Activated naive CD8-positive, alpha-beta T cell (primary cell): Measurements from ENCODE around the gene SCRT2.

Experiments used
- H3K27ac Mint-ChIP-seq: one replicate; pipeline ENCODE4 v1.8.0; 2021; ENCODE audit warnings: mixed read lengths
- H3K27me3 Mint-ChIP-seq: one replicate; pipeline ENCODE4 v1.8.0; 2021; ENCODE audit warnings: mixed read lengths
- H3K36me3 Mint-ChIP-seq: one replicate; pipeline ENCODE4 v1.8.0; 2021; ENCODE audit warnings: mixed read lengths
- H3K4me1 Mint-ChIP-seq: one replicate; pipeline ENCODE4 v1.8.0; 2021; ENCODE audit warnings: low read depth, mixed read lengths
- H3K4me3 Mint-ChIP-seq: one replicate; pipeline ENCODE4 v1.8.0; 2021; ENCODE audit warnings: mild to moderate bottlenecking, mixed read lengths
- H3K9me3 Mint-ChIP-seq: one replicate; pipeline ENCODE4 v1.8.0; 2021; ENCODE audit warnings: low read depth, mixed read lengths

Gene SCRT2

DNA sequence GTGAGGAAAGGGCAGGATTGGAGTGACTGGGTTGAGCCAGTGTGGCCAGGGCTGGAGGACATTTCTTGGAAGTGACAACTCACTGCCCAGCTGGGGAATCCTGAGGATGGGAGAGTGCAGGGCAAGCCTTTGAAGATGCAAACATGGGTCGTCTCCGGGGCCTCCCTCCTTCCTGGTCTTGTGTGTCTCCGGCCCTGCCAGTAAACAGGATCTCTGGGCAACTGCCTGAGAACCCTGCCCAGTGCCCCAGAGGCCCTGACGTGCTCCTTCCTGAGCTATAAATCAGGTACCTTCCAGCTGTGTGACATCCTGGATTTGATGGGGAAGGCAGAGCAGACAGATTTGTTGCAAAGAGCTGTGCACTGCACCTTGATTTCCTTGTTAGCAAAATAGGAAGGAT, 52.6 kb downstream of the SCRT2 start:
- Mint-ChIP-seq H3K27me3 (peaks cover 31% of the 10 kb centered on the region), H3K9me3 (peaks cover 3% of the 10 kb centered on the region), H3K27ac (no peak overlapping the region), H3K36me3 (no peaks in the 10 kb centered on the region), H3K4me3 (no peak overlapping the region), H3K4me1 (no peaks in the 10 kb centered on the region)

DNA sequence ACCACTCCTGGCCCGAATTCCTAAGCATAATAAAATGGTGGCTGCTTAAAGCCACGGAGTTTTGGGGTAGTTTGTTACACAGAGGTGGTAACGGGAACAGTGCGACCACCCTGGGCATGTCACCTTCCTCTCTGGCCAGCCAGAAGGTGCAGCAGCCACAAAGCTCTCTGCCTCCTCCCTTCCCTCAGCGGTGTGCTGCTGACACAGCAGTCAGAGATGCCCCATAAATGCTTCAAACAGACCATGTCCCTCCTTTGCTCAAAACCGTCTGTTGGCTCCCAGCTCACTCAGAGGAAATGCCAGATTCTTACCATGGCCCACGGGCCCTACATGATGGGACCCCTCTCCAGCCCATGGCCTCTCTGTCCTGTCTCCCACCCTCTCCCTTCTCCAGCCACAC, 53.4 kb downstream of the SCRT2 start:
- Mint-ChIP-seq H3K9me3 (peaks cover 3% of the 10 kb centered on the region), H3K36me3 (no peaks in the 10 kb centered on the region), H3K4me1 (no peaks in the 10 kb centered on the region), H3K27me3 (peaks cover 37% of the 10 kb centered on the region), H3K27ac (no peak overlapping the region), H3K4me3 (no peak overlapping the region)

DNA sequence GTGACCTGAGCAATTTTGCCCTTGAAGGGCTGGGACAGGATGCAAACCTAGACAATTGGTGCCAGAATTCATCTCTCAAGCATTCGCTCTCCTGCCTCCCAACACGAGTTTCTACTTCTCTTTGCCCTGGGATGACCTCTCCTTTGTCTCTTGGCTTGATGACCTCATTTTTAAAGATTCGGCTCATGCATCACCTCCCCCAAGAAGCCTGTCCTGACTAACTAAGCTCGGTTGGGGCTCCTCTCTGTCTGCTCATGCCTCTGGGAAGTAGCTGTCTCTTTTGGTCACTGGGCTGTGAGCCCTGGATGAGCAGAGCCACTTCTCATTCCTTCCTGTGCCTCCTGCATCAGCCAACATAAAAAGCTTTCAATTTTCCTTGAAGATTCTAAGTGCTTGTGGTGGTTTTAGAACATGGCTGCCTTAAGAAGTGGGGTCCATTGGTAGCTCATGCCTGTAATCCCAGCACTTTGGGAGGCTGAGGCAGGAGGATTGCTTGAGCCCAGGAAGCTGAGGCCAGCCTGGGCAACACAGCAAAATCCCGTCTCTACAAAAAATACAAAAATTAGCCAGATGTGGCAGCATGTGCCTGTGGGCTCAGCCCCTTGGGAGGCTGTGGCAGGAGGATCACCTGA, 54.4 kb downstream of the SCRT2 start:
- Mint-ChIP-seq H3K27ac (no peak overlapping the region), H3K27me3 (peaks cover 41% of the 10 kb centered on the region), H3K4me1 (no peaks in the 10 kb centered on the region), H3K9me3 (peaks cover 3% of the 10 kb centered on the region), H3K4me3 (no peak overlapping the region), H3K36me3 (no peaks in the 10 kb centered on the region)

DNA sequence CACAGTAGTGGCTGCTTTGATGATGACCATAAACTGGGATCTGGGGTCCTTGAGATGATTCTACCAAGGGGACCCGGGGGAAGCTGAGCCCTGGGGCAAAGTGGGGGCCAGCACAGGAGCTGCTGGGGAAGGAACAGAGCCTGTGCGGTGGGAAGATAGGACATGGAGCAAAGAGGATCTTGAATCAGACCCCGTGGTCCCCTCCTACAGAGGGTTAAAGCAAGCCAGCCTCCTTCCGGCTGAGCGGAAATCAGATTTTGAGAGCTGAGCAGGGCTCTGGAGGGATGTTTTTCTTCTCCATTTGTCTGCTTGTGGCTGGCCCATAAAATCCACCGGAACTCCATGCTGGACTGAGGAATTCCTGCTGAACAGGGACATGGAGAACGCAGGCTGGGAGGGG, 55.4 kb downstream of the SCRT2 start:
- H3K4me1 Mint-ChIP-seq, result no peaks in the 10 kb centered on the region
- H3K27ac Mint-ChIP-seq, result no peak overlapping the region
- H3K36me3 Mint-ChIP-seq, result no peaks in the 10 kb centered on the region
- no peak overlapping the region for H3K4me3 Mint-ChIP-seq
- peaks cover 45% of the 10 kb centered on the region for H3K27me3 Mint-ChIP-seq
- peaks cover 3% of the 10 kb centered on the region for H3K9me3 Mint-ChIP-seq

DNA sequence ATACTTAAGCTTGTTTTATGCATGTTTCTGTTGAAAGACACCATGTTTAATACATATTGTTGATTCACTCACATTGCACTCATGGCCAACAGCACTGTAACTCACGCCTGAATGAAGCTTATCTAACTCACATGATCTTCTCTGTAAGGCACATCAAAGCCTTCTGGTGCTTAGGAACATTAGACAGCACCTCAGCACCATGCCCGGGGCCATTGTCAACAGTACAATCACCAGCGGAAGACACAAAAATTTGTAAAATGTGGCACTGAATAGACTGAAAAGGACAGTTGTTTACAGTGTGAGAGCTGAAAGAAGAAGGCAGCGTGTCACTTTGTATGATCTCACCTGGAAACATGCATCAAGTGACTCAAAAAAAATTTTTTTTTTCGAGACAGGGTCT, 56.6 kb downstream of the SCRT2 start:
- Mint-ChIP-seq H3K36me3 (no peaks in the 10 kb centered on the region), H3K4me3 (no peak overlapping the region), H3K4me1 (no peaks in the 10 kb centered on the region), H3K27me3 (peaks cover 48% of the 10 kb centered on the region), H3K27ac (no peak overlapping the region), H3K9me3 (no peaks in the 10 kb centered on the region)

DNA sequence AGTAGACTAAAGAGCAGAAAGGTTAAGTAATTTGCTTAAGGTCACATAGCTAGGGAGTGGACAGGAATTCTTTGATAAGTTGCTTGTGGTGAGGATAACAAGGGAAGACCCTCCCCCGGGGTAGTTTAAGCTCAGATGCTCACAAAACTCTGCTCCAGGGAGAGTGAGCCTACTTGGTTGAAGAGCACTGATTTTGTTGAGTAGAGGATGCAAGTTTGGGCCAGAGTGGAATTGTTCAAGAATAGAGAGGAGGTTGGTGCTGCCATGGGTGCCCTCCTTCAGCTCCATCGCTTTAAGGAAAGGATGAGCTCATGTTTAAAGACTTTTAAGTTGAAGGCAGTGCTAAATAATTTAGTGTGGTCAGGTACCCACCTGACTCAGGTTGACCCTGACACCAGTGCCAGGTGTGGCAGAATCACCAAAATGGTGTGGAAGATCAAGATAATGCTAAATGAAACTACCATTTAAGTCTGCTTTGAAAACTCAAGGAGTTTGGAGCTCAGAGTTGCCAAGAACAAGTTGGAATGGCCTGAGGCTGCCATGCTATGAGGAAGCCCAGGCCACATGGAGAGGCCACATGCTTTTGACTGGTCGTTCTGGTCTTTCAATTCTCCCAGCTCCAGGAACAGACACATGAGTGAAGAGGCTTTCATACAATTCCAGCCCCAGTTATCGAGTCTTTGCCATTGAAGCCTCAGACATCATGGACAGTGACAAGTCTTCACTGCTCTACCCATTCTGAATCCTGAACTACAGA, 57.5 kb downstream of the SCRT2 start:
- Mint-ChIP-seq H3K4me1 (no peaks in the 10 kb centered on the region), H3K27me3 (peaks cover 43% of the 10 kb centered on the region), H3K9me3 (no peaks in the 10 kb centered on the region), H3K4me3 (no peak overlapping the region), H3K27ac (no peak overlapping the region), H3K36me3 (no peaks in the 10 kb centered on the region)

DNA sequence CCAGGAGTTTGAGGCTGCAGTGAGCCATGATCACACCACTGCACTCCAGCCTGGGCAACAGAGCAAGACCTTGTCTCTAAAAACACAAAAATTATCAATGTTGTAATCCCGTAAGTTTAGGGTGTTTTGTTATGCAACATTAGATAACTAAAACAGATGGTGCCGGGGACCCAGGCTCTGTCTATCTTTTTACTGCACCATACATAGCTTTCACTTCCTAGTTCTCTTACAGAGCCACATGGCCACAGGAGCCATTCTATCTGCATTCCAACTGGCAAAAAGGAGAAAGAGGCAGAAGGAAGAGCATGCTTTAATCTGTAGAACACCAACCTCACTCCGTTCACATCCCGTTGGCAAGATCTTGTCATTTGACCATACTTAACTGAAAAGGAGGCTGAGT, 60.1 kb downstream of the SCRT2 start:
- Mint-ChIP-seq H3K9me3 (no peaks in the 10 kb centered on the region), H3K36me3 (no peaks in the 10 kb centered on the region), H3K27ac (no peak overlapping the region), H3K27me3 (peaks cover 44% of the 10 kb centered on the region), H3K4me3 (no peak overlapping the region), H3K4me1 (peaks cover 11% of the 10 kb centered on the region)

DNA sequence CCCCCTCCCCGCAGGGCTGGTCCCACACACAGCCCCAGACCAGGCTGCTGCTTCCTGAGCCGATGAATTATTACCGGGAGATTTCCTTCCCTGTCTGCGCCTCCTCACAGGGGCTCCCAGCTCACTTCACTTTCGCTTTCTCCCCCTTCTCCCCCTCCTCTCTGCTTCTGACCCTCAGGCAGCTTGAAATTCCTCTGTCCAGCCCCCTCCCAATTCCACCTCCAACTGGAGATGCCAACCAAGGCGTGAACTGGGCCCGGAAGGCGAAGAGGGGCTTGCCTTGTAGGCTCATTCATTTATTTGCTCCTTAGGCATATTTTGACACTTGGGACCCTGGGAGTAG, 63.8 kb downstream of the SCRT2 start:
- Mint-ChIP-seq H3K36me3 (no peaks in the 10 kb centered on the region), H3K9me3 (no peaks in the 10 kb centered on the region), H3K27ac (no peak overlapping the region), H3K4me1 (peaks cover 12% of the 10 kb centered on the region), H3K4me3 (no peak overlapping the region), H3K27me3 (peaks cover 39% of the 10 kb centered on the region)
